NCI-H128 (cell line): ENCODE data around the gene SBNO2.
A peak's percentile ranks its signal among the peaks of the same experiment; 100 is the strongest.

Source experiments
- DNase-seq: peaks from one replicate; lab custom pipeline; 2025; ENCODE audit not compliant: unreplicated experiment; lab: John Stamatoyannopoulos, UW

SBNO2 gene

GRCh38 chr19:1169921-1170885 is 3.9 kb downstream of the SBNO2 start:
- no peak for DNase-seq

DNA sequence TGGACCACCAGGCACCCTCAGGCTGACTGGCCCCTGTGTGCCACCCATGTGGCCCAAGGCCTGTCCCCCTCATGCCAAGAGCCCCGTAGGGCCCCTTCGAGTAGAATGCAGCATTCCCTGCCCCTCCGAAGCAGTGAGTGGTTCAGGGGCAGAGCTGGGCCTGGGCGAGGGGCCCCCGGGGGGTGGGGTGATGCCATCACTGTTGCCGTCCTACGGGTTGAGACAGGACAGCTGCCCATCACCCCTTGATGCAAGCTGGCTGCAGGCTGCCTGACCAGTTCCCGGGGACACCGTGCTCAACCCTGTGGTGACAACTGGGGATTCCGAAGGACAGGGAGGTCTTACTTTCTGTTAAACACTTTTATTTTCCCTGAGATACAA is 4.7 kb downstream of the SBNO2 start:
- DNase-seq, result no peak

- no peak for DNase-seq
Observed at GRCh38 chr19:1168572-1169410, 5.3 kb downstream of the SBNO2 start.

GRCh38 chr19:1167687-1168571 is 6.1 kb downstream of the SBNO2 start:
- no peak for DNase-seq

GRCh38 chr19:1166872-1167573 is 7.0 kb downstream of the SBNO2 start:
- no peak for DNase-seq

DNA sequence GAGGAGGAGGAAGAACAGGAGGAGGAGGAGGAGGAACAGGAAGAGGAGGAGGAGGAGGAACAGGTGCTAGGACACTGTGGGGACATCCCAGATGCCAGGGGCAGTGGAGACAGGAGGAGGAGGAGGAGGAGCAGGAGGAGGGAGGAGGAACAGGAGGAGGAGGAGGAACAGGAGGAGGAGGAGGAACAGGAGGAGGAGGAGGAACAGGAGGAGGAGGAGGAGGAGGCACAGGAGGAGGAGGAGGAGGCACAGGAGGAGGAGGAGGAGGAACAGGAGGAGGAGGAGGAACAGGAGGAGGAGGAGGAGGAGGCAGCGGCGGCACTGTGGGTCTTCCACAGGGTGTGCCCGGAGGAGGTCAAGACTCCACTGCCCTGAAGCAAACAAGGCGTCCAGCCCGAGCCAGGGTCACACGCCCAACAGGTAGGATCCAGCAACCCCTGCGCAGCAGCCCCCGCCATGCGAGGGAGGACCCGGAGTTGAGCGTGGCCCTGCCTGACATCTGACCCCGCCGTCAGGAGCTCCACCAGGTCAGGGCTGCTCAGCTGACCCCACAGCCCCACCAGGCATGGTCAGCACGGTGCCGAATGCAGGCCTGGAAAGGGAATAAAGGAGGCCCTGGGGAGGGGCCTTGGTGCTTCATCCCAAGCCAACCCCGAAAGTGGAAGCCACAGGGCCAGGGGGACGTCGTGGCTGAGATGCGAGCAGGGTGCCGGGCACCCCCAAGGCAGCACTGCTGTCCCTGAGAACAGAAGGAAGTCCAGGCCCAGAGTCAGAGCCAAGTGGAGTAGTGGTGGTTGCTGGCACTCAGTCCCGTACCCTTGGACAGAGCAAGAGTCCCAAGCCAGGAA is 9.2 kb downstream of the SBNO2 start:
- no peak for DNase-seq

DNA sequence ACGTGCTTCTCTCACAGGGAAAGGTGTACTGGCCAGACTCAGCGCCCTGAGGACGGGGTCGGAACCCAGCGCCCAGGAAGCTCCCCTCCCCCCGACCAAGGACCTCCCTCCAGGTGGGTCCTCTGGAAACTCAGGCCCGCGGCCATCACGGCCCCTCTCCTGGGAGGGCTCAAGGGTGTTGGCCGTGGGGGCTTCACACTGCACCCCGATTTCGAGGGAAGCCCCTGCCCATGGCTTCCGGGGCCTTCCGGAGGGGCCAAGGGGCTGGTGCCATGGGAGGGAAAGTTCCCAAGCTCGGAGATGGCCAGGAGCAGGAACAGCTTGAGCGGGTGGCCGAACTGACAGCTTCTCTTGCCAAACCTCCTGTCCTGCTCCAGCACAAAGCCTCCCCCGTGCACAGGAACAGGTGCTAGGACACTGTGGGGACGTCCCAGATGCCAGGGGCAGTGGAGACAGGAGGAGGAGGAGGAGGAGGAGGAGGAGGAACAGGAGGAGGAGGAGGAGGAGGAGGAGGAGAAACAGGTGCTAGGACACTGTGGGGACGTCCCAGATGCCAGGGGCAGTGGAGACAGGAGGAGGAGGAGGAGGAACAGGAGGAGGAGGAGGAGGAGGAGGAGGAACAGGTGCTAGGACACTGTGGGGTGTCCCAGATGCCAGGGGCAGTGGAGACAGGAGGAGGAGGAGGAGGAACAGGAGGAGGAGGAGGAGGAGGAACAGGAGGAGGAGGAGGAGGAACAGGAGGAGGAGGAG is 10.0 kb downstream of the SBNO2 start:
- no peak for DNase-seq

- no peak for DNase-seq
Observed at GRCh38 chr19:1163283-1163933, 10.7 kb downstream of the SBNO2 start.

- DNase-seq, result no peak
Observed at GRCh38 chr19:1162404-1163282, 11.4 kb downstream of the SBNO2 start.

DNA sequence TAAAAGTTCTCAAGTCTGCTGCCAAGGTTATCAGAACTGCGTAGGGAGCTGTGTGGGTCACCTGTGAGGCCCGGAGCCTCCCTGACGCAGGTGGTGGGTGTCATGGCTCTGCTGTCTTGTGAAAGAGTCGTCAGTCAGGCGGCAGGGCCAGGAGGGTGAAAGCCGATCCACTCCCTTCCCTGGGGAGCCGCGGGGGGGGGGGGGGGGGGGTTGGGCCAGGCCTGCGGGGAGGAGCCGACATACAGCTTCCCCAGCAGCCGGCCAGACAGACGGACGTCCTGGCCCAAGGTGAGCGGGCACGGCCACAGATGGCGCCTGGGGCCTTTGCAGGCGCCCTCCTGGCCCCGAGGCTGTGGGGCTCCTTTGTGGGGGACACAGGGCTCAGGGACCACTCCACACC is 12.4 kb downstream of the SBNO2 start:
- DNase-seq, result peak; percentile 5

- DNase-seq, result no peak
Observed at GRCh38 chr19:1159864-1160595, 14.0 kb downstream of the SBNO2 start.

DNA sequence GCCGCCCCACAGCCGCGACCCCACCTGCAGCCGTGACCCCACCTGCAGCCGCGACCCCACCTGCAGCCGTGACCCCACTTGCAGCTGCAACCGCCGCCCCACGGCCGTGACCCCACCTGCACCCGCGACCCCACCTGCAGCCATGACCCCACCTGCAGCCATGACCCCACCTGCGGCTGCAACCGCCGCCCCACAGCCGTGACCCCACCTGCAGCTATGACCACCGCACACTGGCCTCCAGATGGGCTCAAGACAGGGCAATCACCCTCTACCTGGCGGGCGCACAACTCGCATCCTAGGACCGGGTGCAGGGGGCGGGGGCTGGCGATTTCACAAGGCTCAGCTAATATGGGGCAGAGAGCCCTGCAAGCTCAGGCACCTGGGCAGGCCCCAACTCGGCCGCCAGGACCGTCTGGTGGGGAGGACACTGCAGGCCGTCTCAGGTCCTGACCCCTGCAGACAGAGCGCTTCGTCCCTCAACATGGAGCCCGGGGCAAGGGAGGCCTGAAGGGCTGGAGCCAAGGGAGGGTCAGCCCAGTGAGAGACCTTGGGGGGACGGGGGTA is 15.1 kb downstream of the SBNO2 start:
- no peak for DNase-seq

DNA sequence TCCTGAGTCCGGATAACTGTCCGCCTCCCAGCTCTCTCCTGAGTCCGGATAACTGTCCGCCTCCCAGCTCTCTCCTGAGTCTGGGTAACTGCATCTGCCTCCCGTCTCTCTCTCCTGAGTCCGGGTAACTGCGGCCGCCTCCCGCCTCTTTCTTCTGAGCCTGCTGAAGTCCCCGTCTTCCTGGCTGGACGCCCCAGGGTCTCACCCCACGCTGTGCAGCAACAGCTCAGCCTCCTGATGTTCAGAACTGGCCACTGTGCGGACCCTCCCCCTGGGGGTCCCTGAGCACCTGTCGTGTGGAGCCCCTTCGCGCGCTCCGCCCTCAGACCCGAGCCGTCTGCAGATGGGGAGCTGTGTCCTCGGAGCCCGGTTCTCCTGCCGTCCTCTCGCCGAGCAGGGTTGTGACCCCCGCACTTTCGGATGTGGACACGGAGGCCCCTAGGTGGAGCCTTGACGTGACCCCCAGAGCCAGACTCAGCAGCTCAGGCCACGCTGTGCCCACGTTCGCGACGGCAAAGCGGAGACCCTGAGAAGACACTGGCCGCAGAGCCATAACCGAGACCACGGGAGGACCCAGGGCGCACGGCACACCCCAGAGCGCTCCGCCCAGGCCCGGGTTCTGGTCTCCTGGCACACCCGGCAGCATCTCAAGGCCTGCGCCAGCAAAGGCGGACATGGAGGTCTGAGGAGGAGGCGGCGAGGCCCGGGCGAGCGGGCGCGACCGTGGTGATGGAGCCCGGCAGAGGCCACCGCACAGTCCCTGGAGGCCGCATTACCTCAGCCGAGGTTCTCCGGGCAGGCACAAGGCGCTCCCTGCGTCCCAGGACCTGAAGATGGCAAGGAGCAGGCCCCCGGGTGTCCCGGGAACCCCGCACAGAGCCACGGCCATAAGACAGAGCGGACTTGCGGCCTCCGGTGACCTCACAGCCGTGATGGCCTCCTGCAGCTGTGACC is 15.9 kb downstream of the SBNO2 start:
- no peak for DNase-seq

DNA sequence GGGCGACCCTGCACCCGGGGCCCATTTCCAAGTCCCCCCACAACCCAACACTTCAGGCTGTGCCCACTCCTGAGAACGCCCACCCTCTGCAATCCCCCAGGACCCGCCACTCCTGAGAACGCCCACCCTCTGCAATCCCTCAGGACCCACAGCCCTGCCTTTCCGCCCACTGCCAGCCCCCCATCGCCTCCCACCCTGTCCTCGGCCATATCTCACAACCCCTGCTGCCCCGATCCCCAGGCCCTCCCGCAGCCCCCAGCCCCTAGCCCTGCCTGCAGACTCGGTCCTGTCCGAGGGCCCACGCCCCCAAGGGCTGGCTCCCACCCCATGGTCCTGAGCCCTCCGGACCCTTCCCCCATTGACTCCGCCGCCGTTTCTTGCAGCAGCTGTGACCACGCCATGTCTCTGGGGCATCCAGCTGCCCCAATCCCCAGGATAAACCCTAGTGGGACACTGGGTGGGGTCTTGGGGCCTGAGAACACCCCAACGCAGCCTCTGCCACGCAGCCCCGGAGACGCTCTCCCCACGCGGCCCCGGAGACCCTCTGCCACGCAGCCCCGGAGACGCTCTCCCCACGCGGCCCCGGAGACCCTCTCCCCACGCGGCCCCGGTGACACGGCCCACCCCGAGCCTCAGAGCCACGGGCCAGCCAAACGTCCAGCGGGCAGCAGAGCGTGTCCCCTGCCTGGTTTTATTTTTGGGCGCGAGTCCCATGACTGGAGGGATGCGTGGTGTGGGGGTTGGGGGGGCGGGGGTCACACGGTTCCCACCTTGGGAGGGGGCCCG is 17.0 kb downstream of the SBNO2 start:
- DNase-seq, result no peak
